Mammary epithelial cell (primary cell): ENCODE data around the gene FAM181A.

Source experiments
- CTCF ChIP-seq, 2 donors: IDR thresholded peaks in 1 of 2; conservative IDR thresholded peaks in 1 of 2; 2 replicates each; pipeline ENCODE4 v1.5.1; 2011 to 2012; ENCODE audit warnings: inconsistent platforms in 2 of 2, low read length in 2 of 2, mild to moderate bottlenecking in 2 of 2, control low read depth in 1 of 2, low read depth in 1 of 2; ENCODE audit not compliant: insufficient read depth in 1 of 2; ENCODE audit errors: extremely low read depth in 1 of 2
- EZH2 ChIP-seq: IDR thresholded peaks from 2 replicates; pipeline ENCODE4 v1.6.1; 2012; ENCODE audit warnings: low read length, inconsistent platforms, borderline replicate concordance

DNA sequence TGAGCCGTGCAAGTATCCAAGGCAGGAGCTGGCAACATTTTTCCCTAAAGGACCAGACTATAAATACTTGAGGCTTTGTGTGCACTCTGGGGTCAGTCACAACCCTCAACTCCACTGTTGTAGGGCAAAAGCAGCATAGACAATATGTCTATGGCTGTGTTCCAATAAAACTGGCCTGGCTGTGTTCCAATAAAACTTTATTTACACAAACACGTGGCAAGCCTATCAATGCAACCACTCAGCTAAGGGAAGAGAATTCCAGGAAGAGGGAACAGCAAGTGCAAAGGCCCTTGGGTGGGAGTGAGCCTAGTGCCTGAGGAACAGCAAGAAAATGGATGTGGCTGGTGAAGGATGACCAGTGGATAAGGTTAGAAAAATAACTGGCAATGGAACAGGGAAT, 11.3 kb upstream of the FAM181A start:
- TF ChIP-seq CTCF (conservative IDR thresholded peaks at IDR 0.05 in 1 of 2, IDR thresholded peaks at IDR 0.05 in 1 of 2; ENCODE audit: extremely low read depth in 1 of 2, insufficient read depth in 1 of 2, low read depth in 1 of 2, low read length in 2 of 2) (no peak), EZH2 (no peak)
